SK-N-SH (cell line): ENCODE data around the gene SYT17. TPM values are rescaled to one million over a fixed set of nuclear protein-coding genes. Genes with fewer than 3 reads are reported as not detected.

Source experiments
- CTCF ChIA-PET: fragments of 300-600, 350-600 bp; formaldehyde crosslinking; extraction: SDS; loops from one replicate; lab custom pipeline; 2021; lab: Yijun Ruan, JAX
- POLR2A ChIA-PET: fragments of 350-600 bp; sonication (Branson Sonifier 250); formaldehyde crosslinking; extraction: SDS; loops from one replicate; lab custom pipeline; 2020; ENCODE audit warnings: antibody characterized with exemption, inconsistent platforms; lab: Yijun Ruan, JAX
- DNase-seq: peaks from one replicate; pipeline ENCODE4 v3.0.0; 2012
- H2AFZ ChIP-seq: fragments of 200-600 bp; sonication (generic); 2 replicates; pipeline ENCODE4 v1.8.1; 2016; ENCODE audit warnings: antibody characterized with exemption, mild to moderate bottlenecking, low read depth
- H3F3A ChIP-seq: fragments of 200-600 bp; sonication (generic); replicated peaks from 2 replicates; pipeline ENCODE3; 2016; ENCODE audit warnings: antibody characterized with exemption, mild to moderate bottlenecking; ENCODE audit not compliant: insufficient read depth
- H3K27ac ChIP-seq, 2 experiments: fragments of 200-500 bp in 1 of 2; fragments of 200-600 bp in 1 of 2; sonication (Bioruptor generic) in 1 of 2; sonication (generic), shearing (Covaris generic) in 1 of 2; 2 replicates each; pipeline versions ENCODE4 v1.5.1 to v1.6.1; 2014 to 2016; ENCODE audit warnings: low read depth in 2 of 2, inconsistent platforms in 1 of 2, low read length in 1 of 2, mild to moderate bottlenecking in 1 of 2, mixed read lengths in 1 of 2
- H3K27me3 ChIP-seq: fragments of 200-600 bp; sonication (generic), shearing (Covaris generic); 2 replicates; pipeline ENCODE4 v1.6.1; 2016; ENCODE audit warnings: mixed run types; ENCODE audit not compliant: insufficient read depth
- H3K36me3 ChIP-seq, 2 experiments: fragments of 200-500 bp in 1 of 2; fragments of 200-600 bp in 1 of 2; sonication (Bioruptor generic) in 1 of 2; sonication (generic) in 1 of 2; replicated peaks in 1 of 2; 2 replicates each; pipeline versions ENCODE3 to v1.5.1; 2014 to 2016; ENCODE audit warnings: low read length in 1 of 2, mild to moderate bottlenecking in 1 of 2; ENCODE audit not compliant: insufficient read depth in 2 of 2, control insufficient read depth in 1 of 2
- H3K4me1 ChIP-seq, 2 experiments: fragments of 200-500 bp in 1 of 2; fragments of 200-600 bp in 1 of 2; sonication (Bioruptor generic) in 1 of 2; sonication (generic), shearing (Covaris generic) in 1 of 2; 2 replicates each; pipeline versions ENCODE4 v1.5.1 to v1.6.1; 2014 to 2016; ENCODE audit warnings: low read depth in 1 of 2, low read length in 1 of 2, mixed run types in 1 of 2; ENCODE audit not compliant: insufficient read depth in 2 of 2, control insufficient read depth in 1 of 2
- H3K4me2 ChIP-seq: fragments of 200-600 bp; sonication (generic), shearing (Covaris generic); 2 replicates; pipeline ENCODE4 v1.6.1; 2017; ENCODE audit warnings: mixed run types
- H3K4me3 ChIP-seq, 2 experiments: fragments of 200-500 bp in 1 of 2; fragments of 200-600 bp in 1 of 2; sonication (Bioruptor generic) in 1 of 2; sonication (generic), shearing (Covaris generic) in 1 of 2; 2 replicates each; pipeline versions ENCODE4 v1.5.1 to v1.8.1; 2014 to 2016; ENCODE audit warnings: low read depth in 2 of 2, inconsistent platforms in 1 of 2, low read length in 1 of 2, mild to moderate bottlenecking in 1 of 2, mixed read lengths in 1 of 2, moderate library complexity in 1 of 2
- H3K79me2 ChIP-seq: fragments of 200-600 bp; sonication (generic); 2 replicates; pipeline ENCODE4 v1.8.1; 2017; ENCODE audit warnings: mild to moderate bottlenecking; ENCODE audit not compliant: insufficient read depth
- H3K9ac ChIP-seq: fragments of 200-600 bp; sonication (generic); 2 replicates; pipeline ENCODE4 v1.6.1; 2017; ENCODE audit warnings: mixed run types
- H3K9me2 ChIP-seq: fragments of 200-600 bp; sonication (generic); 2 replicates; pipeline ENCODE4 v1.6.1; 2017; ENCODE audit warnings: mixed run types
- H3K9me3 ChIP-seq: fragments of 200-600 bp; sonication (generic); 2 replicates; pipeline ENCODE4 v1.6.1; 2017; ENCODE audit warnings: mixed run types, mild to moderate bottlenecking, moderate library complexity
- H4K20me1 ChIP-seq: fragments of 200-600 bp; sonication (generic); 2 replicates; pipeline ENCODE4 v1.6.1; 2017; ENCODE audit warnings: mild to moderate bottlenecking, mixed run types; ENCODE audit not compliant: insufficient read depth
- ELF1 ChIP-seq: IDR thresholded peaks from 2 replicates; pipeline ENCODE4 v1.4.0; 2012
- FOSL2 ChIP-seq: IDR thresholded peaks from 2 replicates; pipeline ENCODE4 v1.4.0; 2012; ENCODE audit warnings: low read depth, mild to moderate bottlenecking, moderate library complexity, borderline replicate concordance
- FOXJ3 ChIP-seq: sonication (generic); formaldehyde crosslinking; IDR thresholded peaks from 2 replicates; pipeline ENCODE4 v1.5.1; 2020; ENCODE audit warnings: mild to moderate bottlenecking, missing genetic modification reagents
- FOXM1 ChIP-seq: IDR thresholded peaks from 2 replicates; pipeline ENCODE4 v1.4.0; 2012; ENCODE audit warnings: low read depth, mild to moderate bottlenecking
- GABPA ChIP-seq: IDR thresholded peaks from 2 replicates; pipeline ENCODE4 v1.4.0; 2012; ENCODE audit warnings: low read depth, mild to moderate bottlenecking
- GATA2 ChIP-seq: sonication (generic); formaldehyde crosslinking; IDR thresholded peaks from 2 replicates; pipeline ENCODE4 v1.5.0; 2020; ENCODE audit warnings: mild to moderate bottlenecking, missing genetic modification reagents
- JUND ChIP-seq: IDR thresholded peaks from 2 replicates; pipeline ENCODE4 v1.4.0; 2012
- MAX ChIP-seq: IDR thresholded peaks from 2 replicates; pipeline ENCODE4 v1.4.0; 2012; ENCODE audit warnings: low read depth
- MXI1 ChIP-seq: IDR thresholded peaks from 2 replicates; pipeline ENCODE4 v1.6.1; 2012; ENCODE audit warnings: mild to moderate bottlenecking, low read depth, low read length, improper control_type of control experiment
- NFIC ChIP-seq: IDR thresholded peaks from 2 replicates; pipeline ENCODE4 v1.4.0; 2012; ENCODE audit warnings: borderline replicate concordance
- NRF1 ChIP-seq: IDR thresholded peaks from 2 replicates; pipeline ENCODE4 v1.6.1; 2012; ENCODE audit warnings: low read depth, mild to moderate bottlenecking, low read length
- RAD21 ChIP-seq: IDR thresholded peaks from 2 replicates; pipeline ENCODE4 v1.6.1; 2012; ENCODE audit warnings: mild to moderate bottlenecking, low read length
- RFX5 ChIP-seq: IDR thresholded peaks from 2 replicates; pipeline ENCODE4 v1.6.1; 2012; ENCODE audit warnings: mild to moderate bottlenecking, improper control_type of control experiment, low read length
- SMC3 ChIP-seq: IDR thresholded peaks from 2 replicates; pipeline ENCODE4 v1.6.1; 2012; ENCODE audit warnings: low read depth, low read length, improper control_type of control experiment
- TAF1 ChIP-seq: IDR thresholded peaks from 2 replicates; pipeline ENCODE4 v1.6.1; 2012; ENCODE audit warnings: low read depth, mild to moderate bottlenecking, low read length, moderate library complexity, borderline replicate concordance
- USF2 ChIP-seq: fragments of 150-350 bp; IDR thresholded peaks from 2 replicates; pipeline ENCODE4 v1.6.1; 2017; ENCODE audit warnings: antibody characterized with exemption, low read length, low read depth, borderline replicate concordance
- YY1 ChIP-seq: IDR thresholded peaks from 2 replicates; pipeline ENCODE4 v1.4.0; 2012; ENCODE audit warnings: low read depth, mild to moderate bottlenecking
- WGBS: methylation state at CpG from one replicate; pipeline ENCODE4 v1.1.6; 2017; ENCODE audit warnings: low lambda C conversion rate; 5-methylcytosine and 5-hydroxymethylcytosine counted together
- polyA plus RNA-seq, 3 experiments: library from polyadenylated mRNA; depleted of rRNA; stranded (reverse); fragments of >200 nt; gene quantifications; 2 replicates each; pipeline ENCODE4 v1.2.3, GENCODE V29; 2012
- TF ChIP-seq, protein P1 (sequence below): IDR thresholded peaks from 2 replicates; pipeline ENCODE4; 2012

The SYT17 gene
- polyA plus RNA-seq, 1 of the 3 experiments (the other 2 are of a cell fraction) = 0.21 TPM

GRCh38 chr16:19295393-19295792 lies 127.4 kb downstream of the SYT17 start (continued):
- no peak for TF ChIP-seq YY1

GRCh38 chr16:19297454-19297853 lies 129.4 kb downstream of the SYT17 start:
- Histone ChIP-seq H3K9ac (no peak overlapping the region), H3K9me2 (no peaks in the 10 kb centered on the region), H3K9me3 (no peaks in the 10 kb centered on the region), H3K4me2 (no peak overlapping the region), H4K20me1 (no peaks in the 10 kb centered on the region), H3K4me1 (peaks cover 0 to 9% of the 10 kb centered on the region in 2 experiments; a peak in 2 of 4 replicates), H3K79me2 (no peaks in the 10 kb centered on the region), H3K27ac (no peak overlapping the region)
- CTCF ChIA-PET = interaction anchor here (0.6 to 1.5 kb wide), 4 partner anchors 10 to 84 kb away, joined by 3 to 6 read pairs (median 4); no protein-coding TSS in a partner anchor
- DNase-seq = no peak
- WGBS = 10% methylated on average over 1 of the region's 1 CpG
- TF ChIP-seq, protein P1, sequence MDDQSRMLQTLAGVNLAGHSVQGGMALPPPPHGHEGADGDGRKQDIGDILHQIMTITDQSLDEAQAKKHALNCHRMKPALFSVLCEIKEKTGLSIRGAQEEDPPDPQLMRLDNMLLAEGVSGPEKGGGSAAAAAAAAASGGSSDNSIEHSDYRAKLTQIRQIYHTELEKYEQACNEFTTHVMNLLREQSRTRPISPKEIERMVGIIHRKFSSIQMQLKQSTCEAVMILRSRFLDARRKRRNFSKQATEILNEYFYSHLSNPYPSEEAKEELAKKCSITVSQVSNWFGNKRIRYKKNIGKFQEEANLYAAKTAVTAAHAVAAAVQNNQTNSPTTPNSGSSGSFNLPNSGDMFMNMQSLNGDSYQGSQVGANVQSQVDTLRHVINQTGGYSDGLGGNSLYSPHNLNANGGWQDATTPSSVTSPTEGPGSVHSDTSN = no peak
- no peak for TF ChIP-seq USF2
- TF ChIP-seq FOSL2 = no peak
- no peak for TF ChIP-seq RAD21
- TF ChIP-seq FOXM1 = no peak
- TF ChIP-seq TAF1 = no peak
- no peak for TF ChIP-seq MAX
- TF ChIP-seq GATA2 = no peak; the same call in 1 of the 2 replicates
- no peak for TF ChIP-seq NFIC
- no peak for TF ChIP-seq MXI1
- TF ChIP-seq ELF1 = no peak
- no peak for TF ChIP-seq NRF1
- no peak for TF ChIP-seq SMC3
- no peak for TF ChIP-seq JUND
- no peak for TF ChIP-seq FOXJ3 (CRISPR knock-in tag)
- TF ChIP-seq RFX5 = no peak
- no peak for TF ChIP-seq GABPA
- TF ChIP-seq, all 33 proteins: peak for 0
- no peaks in the 10 kb centered on the region for H3K36me3 ChIP-seq
- no peak overlapping the region for H2AFZ ChIP-seq
- H3F3A ChIP-seq = no peaks in the 10 kb centered on the region
- POLR2A ChIA-PET = interaction anchor here (0.5 kb wide), 1 partner anchor 422 kb away, joined by 6 read pairs; no protein-coding TSS in a partner anchor
- no peak overlapping the region for H3K4me3 ChIP-seq
- no peaks in the 10 kb centered on the region for H3K27me3 ChIP-seq
